SW480 (cell line): ENCODE results near the gene AQP7.
"Not testable (repeated sequence)": the region's sequence is repeated elsewhere in the genome, so short reads cannot be mapped to it uniquely, and the experiment has no call there.

Experiments
- DNase-seq: peaks from one replicate; pipeline ENCODE4 v3.0.0-alpha.2; 2016; ENCODE audit warnings: low spot score

Gene AQP7

DNA sequence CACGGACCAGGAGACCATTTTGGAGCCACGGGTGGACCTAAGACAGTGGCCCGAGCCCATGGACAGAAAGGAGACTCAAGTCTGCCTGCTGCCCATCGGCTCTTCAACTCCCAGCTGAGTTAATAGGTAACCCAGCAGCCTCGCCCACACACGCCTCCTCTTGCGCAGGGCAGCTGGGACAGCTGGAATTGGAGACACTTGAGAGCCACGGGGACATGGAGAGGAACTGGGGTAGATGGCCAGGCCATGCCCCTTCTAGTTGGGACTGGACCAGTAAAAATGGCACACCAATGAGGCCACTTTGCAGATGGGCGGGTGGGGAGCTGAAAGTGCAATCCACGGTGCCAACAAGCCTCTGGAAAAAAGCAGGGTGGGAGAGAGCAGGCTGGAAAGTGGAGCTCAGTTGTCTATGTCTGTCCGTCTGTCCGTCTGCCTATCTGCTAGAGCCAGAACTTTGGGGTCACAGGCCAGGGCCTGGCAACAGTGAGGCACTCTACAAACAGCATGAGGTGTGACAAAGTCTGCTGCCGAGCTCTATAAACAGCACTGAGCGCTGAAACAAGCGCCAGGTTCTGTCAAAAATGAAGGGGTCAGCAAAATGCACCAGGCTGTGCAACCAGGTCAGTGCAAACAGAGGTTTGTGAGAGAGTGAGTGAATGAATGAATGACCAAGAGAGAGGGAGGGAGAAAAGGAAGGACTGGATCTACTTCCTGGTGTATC, 7.0 kb downstream of the AQP7 start:
- peak; percentile 57 for DNase-seq

DNA sequence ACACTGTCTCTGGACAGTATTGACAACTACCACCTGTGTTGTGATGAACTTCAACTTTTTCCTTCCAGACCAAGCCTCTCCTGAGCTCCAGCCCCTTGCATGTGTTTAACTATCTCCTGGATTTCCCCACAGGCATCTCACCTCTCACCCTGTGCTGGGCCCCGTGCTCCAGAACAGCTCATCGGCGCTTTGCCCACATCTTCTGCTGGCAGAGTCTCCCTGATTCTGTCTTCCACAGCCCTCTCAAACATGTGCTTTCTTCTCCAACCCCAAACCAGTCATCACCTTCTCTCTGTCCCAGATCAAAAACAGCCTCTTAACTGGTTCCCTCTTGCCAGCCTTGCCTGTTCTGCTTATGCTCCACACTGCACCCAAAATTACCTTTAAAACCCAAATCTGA, 8.4 kb downstream of the AQP7 start:
- not testable (repeated sequence) for DNase-seq

DNA sequence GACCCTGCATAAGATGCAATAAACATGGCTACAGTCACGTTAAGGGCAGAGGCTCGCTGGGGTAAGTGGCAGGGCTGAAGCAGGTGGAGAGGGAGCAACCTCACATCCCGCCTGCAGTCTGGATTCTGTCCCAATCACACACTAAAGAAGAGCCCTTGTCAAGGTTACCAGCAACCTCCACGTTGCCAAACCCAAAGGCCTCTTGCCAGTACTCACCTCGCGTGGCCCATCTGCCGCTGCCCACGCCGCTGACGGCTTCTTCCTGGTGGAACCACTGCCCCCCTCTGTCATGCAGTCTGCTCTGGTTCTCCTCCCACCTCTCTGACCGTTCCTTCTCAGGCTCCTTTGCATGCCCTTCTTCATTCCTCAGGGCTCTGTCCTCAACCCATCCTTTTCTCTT, 8.8 kb downstream of the AQP7 start:
- DNase-seq: no peak

DNA sequence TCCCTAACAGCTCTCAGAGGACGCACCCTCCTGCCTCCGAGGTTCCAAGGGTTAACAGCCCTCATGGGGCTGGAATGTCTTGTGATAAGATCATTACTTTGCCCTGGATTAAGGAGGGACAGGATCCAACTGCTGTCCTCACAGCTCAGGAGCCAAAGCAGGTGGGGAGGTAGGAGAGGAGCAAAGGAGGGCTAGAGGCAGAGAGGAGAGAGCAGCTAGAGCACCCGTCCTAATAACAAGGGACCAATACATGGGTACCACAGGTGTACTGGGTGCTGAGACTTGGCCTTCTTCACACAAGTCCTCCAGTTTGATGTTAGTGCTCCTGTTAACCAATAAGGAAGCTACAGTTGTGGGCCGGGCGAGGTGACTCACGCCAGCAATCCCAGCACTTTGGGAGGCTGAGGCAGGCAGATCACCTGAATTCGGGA, 9.8 kb downstream of the AQP7 start:
- DNase-seq: not testable (repeated sequence)

DNA sequence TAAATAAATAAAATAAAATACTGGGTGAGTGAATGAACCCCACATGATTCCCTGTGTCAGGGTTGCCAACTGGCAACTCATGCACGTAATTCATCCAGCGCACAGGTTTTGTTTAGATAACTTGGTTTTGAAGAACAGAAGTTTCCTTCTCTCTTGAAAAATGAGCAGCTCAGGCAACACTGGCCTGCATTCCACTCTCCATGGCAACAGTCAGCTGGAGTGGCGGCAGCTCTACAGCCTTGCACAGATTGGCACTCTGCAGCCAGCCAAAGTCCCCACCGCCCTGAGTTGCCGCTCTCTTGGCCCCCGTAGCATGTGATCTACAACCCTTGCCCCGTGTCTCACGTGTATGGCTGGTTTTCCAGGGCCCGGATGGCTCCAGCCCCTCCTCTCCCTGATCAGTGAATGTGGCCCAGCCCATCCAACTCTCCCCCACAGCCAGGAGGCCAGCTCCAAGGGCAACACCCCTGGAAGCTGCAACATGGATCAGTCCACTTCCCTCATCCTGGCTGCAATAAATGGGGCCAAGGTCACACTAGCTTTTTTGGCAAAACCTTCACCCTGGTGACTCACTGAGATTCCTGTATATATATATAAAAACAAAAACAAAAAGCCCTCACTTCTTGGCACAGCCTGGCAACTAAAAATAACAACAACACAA, 11.1 kb downstream of the AQP7 start:
- DNase-seq: peak; percentile 77

DNA sequence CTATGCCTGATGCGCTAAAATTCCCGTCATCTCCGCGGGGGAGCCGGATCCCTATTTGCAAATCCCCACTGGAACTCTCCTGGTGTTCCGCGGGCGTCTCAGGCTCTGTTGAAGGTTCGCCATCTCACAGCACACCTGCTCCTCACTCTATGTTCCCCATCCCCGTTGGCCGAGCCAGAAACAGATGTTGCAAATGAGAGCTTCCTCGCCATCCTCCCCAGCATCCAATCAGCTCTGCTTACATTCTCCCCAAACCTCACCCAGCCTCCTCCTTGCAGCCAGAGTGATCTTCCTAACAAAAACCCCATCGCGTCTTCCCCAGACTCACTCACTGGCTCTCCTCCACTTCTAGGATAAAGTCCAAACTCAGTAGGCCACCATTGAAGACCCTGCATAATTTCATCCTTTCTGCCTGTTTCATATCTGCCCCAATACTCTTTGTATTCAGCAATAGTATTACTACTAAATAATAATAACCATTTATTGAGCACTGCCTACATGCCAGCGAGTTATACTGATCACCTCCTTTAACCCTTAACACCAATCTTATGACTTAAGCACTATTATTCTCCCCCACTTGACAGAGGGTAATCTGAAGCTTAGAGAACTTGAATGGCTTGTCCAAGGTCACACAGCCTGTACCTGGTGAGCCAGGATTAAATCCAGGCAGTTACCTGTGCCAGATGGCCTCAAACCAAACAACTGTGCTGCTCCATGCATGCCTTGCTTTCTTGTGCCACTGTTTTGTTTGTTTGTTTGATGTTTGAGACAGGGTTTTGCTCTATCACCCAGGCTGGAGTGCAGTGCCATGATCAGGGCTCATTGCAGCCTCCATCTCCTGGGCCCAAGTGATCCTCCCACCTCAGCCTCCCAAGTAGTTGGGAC, 14.0 kb downstream of the AQP7 start:
- no peak for DNase-seq

DNA sequence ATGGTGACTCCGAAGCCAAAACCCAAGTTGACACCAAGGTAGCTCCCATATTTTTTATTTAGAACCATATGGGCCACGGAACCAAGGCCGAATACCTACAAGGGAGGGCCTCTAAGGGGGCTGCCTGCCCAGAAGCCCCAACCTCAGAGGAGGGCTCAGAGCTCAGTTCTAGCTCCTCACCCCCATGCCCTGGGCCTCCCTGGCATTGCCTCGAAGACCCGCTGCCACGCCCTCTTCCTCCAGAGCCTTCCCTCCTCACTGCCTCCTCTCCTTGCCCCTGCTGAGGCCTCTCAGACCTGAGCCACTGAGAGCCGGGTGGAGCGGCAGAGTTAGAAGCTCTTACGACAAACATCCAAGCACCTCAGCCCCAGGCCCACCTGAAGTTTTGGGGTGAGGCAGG, 15.4 kb downstream of the AQP7 start:
- not testable (repeated sequence) for DNase-seq

DNA sequence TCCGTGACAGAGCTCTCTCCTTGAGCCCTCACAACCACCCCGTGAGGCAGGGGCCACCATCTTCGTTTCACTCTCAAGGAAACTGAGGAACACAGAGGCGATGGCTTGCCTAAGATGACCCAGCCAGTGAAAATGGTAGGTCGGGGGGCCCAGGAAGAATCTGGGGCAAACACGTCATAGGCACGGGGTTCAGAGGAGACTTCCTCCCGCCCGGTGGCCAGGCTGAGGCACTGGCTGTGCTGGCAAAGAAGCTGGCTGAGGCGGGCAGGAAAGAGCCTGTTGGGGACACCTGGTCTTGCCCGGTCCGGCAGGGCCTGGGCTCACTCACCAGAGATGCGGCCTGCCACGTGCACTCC, 15.7 kb downstream of the AQP7 start:
- DNase-seq: not testable (repeated sequence)

DNA sequence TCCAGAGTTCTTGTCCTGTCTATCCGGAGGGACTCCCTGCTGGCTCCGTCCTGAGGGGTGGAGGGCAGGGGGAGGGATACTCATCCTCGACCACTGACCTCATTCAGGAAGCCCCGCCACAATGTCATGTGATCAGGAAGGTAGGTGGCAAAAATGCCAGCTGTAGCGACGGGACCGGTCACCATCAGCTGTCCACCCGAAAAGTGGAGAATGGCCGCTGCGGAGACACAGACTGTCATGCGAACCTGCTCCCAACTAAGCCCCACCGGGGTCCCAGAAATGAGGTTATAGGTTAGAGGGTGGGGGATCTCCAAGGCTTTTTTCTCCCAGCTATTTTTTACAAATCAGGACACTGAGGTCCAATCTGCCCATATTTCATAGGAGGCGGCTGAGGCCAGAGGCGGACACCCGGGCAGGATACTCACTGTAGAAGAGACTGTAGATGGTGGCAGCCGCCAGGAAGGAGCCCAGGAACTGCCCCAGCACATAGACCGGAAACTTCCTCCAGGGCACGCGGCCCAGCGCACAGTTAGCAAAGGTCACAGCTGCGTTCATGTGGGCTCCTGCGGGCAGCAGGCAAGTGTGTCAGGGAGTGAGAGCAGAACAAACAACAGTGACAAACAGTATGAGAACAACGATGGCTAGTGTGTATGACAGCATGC, 16.3 kb downstream of the AQP7 start:
- not testable (repeated sequence) for DNase-seq

DNA sequence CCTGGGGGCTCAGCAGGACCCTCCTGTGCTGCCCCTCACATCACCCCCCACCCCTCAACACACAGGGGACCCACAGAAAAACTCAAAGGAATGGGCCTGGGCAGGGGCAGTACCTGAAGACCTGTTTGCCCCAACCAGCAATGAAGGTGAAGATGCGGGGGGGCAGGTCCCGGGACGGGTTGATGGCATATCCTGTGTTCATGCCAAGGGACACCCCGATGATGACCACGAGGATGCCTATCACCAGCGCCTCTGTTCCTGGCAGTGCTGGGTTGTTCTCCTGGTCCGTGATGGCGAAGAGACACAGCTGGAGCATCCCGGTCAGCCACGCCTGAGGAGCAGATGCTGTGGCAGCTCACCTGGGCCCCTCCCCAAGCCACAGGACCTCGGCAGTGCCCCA, 16.8 kb downstream of the AQP7 start:
- not testable (repeated sequence) for DNase-seq

DNA sequence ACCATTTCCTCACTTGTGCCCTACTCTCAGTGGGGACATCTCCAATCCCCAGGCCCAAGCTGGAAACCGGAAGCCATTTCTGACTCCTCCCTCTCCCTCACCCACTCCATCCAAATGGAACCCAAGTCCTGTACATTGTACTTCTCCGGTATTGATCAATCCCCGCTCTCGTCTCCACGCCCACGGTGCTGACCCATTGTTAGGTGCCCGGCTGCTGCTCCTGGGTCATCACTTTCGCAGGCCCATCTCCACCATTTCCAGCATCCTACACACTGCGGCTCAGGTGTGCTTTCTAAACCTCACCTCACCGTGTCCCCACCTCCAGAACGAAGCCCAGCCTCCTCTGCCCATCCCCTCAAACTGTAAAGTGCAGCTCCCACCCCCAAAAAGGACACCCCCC, 19.0 kb downstream of the AQP7 start:
- not testable (repeated sequence) for DNase-seq

DNA sequence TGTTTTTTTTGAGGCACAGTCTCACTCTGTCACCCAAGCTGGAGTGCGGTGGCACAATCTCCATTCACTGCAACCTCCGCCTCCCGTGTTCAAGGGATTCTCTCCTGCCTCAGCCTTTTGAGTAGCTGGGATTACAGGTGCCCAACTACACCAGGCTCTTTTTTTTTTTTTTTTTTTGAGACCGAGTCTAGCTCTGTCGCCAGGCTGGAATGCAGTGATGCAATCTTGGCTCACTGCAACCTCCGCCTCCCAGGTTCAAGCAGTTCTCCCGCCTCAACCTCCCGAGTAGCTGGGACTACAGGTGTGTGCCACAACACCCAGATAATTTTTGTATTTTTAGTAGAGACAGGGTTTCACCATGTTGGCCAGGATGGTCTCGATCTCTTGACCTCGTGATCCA, 20.0 kb downstream of the AQP7 start:
- not testable (repeated sequence) for DNase-seq

DNA sequence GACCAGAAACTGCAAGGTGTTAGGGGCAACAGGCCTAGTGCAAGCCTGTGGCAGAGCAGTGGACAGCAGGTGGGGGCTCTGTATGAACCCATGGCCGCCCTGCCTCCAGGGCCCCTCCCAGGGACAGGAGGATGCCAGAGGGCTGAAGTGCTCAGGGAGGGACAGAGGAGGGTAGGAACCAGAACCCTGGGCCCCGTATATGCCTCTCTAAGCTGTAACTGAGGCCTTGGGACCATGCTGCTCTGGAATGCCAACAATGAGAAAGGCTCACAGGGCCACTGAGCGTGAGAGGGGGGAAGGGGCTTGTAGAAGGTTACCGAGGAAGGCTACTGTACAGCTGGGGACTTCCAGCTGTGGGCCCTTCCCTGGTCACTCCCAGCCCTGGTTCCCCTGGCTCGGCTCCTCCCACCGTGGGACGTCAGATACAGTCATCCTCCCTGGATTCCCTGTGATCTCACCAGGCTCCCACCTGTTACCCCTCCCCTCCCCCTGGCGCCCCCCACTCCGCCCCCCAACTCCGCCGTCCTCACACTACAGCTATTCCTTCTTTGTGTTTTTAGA, 21.1 kb downstream of the AQP7 start:
- DNase-seq: no peak

DNA sequence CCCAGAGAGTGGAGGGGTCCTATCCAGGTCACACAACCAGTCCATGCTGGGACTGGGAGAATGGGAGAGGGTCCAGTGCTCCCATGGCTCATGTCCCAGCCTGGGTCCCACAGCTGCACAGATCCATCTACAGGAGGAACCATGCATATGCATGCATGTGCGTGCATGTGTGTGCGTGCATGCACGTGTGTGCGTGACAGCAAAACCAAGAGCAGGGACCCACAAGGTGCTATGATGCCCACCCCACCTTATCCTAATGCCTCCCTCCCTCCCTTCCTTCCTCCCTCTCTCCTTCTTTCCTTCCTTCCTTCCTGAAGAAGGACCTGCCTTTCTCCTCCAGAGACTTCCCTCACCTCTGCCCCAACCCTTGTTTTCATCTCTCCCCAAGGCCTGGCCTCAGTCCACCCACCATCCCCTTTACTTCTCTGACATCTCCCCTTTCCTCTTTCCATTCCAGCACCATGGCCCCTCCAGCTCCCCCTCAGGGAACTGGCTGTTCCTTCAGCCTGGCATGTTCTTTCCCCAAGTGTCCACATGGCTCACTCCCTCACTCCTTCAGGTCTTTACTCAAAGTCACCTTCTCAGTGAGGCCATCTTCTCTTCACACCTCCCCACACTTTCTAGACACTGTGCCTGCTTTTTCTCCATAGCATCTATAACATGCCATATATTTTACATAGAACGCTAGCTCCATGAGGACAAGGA, 21.8 kb downstream of the AQP7 start:
- DNase-seq: no peak

DNA sequence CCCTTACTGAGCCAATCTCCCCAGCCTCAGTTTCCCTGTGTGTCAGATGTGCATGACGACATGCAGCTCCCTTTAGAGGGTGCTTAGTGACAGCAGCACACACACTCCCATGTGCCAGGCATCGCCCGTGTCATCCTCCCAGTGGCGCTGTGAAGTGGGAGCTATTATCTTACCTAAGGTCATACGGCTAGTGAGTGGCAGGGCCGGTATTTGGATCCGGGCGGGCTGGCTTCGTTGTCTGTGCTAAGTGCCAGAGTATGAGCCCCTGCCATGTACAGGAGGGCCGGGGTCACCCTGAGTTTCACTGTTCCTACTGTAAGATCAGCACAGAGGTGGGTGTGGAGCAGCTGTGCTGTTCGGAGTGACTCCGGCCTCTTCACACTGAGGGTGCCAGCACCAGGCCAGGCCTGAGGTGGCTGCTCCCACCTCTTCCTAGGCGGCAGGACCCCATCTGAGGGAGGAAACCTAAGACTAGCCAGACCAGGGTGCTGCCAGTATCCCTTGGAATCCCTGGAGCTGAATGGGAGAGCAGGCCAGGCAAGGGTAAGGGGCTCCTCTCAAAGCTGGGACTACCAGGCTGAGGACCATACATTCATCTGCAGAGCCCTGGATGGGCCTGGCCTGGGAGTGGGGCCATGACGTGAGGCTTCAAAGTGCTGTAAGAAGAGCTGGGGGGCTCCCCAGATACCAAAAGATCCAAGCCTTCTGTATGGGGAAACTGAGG, 22.5 kb downstream of the AQP7 start:
- no peak for DNase-seq

DNA sequence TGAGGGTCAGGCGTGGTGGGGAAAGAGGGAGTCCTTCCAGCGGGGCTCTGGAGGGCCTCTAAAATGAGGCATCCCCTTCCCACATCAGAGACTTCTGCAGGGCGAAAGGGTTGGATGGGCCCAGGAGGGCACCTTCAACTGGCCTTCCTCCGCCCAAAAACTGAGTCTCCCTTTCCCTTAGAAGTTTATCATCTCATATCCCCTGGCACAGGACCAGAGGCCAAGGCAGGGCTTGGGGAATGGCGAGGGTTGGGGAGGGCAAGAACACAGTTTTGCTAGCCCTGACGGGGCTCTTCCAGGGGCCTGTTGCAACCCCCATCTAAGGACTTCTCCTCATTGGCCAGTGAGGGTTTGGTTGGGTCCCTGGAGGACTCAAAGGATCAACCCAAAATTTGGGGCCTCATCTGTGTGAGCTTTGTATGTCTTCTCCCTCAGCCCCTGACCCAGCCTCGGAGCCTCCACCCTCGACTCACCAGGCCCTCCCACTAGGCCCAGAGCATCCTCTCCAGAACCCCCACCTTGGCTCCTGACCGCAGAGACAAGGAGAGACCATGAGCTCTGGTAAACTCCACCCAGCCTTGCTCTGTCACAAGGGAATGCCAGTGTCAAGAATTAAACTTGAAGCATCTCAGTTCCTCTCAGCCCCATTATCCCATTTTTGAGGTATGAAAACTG, 24.1 kb downstream of the AQP7 start:
- DNase-seq: no peak

DNA sequence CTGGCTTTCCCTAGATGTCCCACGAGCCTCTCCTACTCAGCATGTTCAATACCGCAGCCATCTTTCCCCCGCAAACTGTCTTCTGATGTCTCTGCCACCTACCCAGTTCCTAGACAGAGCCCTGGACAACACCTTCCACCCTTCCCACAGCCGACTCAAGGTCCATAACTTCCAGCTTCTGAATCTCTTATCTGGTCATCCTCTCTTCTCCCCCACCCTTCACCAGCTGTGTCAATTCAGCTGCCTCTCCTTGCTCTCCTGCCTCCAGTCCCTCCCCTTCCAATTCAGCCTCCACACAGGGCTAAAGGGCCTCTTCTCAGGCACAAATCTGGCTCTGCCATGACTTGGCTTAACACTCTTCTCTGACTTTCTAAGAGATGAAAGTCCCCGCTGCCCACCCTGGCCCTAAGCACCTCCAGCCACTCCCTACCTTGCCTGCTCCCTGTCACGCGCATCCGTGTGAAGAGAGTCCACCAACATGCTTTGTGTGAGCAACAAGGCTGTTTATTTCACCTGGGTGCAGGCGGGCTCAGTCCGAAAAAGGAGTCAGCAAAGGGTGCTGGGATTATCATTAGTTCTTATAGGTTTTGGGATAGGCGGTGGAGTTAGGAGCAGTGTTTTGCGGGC, 25.2 kb downstream of the AQP7 start:
- no peak for DNase-seq

DNA sequence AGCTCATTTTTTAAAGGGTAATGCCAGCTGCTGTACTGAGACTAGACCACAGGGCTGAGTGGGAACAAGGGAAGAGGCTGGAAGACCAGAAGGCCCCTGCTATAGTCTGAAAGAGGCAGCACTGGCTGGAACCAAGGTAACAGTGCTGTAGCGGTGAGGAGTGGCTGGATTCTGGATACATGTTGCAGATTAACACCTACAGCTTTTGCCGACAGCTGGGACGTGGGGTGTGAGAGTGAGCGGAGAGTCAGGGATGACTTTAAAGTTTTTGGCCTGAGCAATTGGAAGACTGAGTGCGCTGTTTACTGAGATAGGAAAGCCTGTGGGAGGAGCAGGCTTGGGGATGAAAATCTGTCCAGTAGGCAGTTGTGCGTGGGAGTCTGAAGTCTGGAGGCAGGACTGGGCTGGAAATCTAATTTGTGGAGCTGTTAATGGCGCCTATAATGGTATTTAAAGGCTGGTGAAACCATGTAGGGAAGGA, 26.5 kb downstream of the AQP7 start:
- no peak for DNase-seq

DNA sequence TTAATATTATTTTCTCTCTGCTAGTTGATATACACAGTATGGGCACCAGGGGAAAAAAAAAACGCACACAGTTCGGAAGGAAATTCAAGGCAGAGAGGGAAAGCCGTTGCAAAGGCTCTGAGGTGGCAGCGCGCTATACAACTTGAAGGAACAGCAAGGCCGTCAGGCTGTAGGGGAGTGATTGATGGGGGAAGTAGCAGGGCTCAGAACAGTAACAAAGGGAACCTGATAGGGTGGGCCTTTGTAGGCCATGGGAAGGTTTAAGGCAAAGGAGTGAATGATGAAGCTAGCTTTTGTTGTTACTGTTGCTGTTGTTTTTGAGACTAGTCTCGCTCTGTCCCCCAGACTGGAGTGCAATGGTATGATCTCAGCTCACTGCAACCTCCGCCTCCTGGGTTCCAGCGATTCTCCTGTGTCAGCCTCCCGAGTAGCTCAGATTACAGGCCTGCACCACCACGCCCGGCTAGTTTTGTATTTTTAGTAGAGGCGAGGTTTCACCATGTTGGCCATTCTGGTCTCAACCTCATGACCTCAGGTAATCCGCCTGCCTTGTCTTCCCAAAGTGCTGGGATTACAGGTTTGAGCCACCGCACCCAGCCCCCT, 27.0 kb downstream of the AQP7 start:
- no peak for DNase-seq
